ENCODE results near the gene C1QTNF3. TPM values are rescaled to one million over a fixed set of nuclear protein-coding genes. Genes with fewer than 3 reads are reported as not detected.

The C1QTNF3 gene
- total RNA-seq, 1 donor, result 1.9 TPM

GRCh38 chr5:34045996-34046395 lies 3.0 kb upstream of the C1QTNF3 start:
- peak; percentile 66 for DNase-seq (ENCODE audit: low read depth)
- H3K4me3 ChIP-seq (ENCODE audit: low read depth, low read length), result no peak overlapping the region

GRCh38 chr5:34045023-34045422 lies 2.0 kb upstream of the C1QTNF3 start:
- no peak overlapping the region for H3K4me3 ChIP-seq (ENCODE audit: low read depth, low read length)
- no peak for TF ChIP-seq CTCF (IDR thresholded peaks at IDR 0.05; ENCODE audit: insufficient read depth, low read length)
- peak; percentile 63 for DNase-seq (ENCODE audit: low read depth)

More at GRCh38 chr5:34045996-34046395, 3.0 kb upstream of the C1QTNF3 start:
- no peak for TF ChIP-seq CTCF (IDR thresholded peaks at IDR 0.05; ENCODE audit: insufficient read depth, low read length)

GRCh38 chr5:34042321-34042720 lies 692 bp downstream of the C1QTNF3 start:
- DNase-seq (ENCODE audit: low read depth), result no peak
- no peak for TF ChIP-seq CTCF (IDR thresholded peaks at IDR 0.05; ENCODE audit: insufficient read depth, low read length)
- H3K4me3 ChIP-seq (ENCODE audit: low read depth, low read length), result no peak overlapping the region

- DNase-seq (ENCODE audit: low read depth), result no peak
- TF ChIP-seq CTCF (IDR thresholded peaks at IDR 0.05; ENCODE audit: insufficient read depth, low read length), result no peak
- H3K4me3 ChIP-seq (ENCODE audit: low read depth, low read length), result no peak overlapping the region
These were observed 1.6 kb downstream of the C1QTNF3 start for GRCh38 chr5:34041247-34041972.

- no peak for TF ChIP-seq CTCF (IDR thresholded peaks at IDR 0.05; ENCODE audit: insufficient read depth, low read length)
- no peak overlapping the region for H3K4me3 ChIP-seq (ENCODE audit: low read depth, low read length)
- no peak for DNase-seq (ENCODE audit: low read depth)
These were observed 2.5 kb downstream of the C1QTNF3 start for GRCh38 chr5:34040472-34040871.

GRCh38 chr5:34039398-34040157 lies 3.4 kb downstream of the C1QTNF3 start:
- DNase-seq (ENCODE audit: low read depth), result no peak
- H3K4me3 ChIP-seq (ENCODE audit: low read depth, low read length), result no peak overlapping the region
- TF ChIP-seq CTCF (IDR thresholded peaks at IDR 0.05; ENCODE audit: insufficient read depth, low read length), result no peak
